IMR-90 (cell line): ENCODE measurements around the gene TMEM143. TPM values are rescaled to one million over a fixed set of nuclear protein-coding genes. Genes with fewer than 3 reads are reported as not detected.

ENCODE experiments used
- ATAC-seq: fragments of 200-7000 bp; cut with Tn5 transposase; 2 replicates; pipeline ENCODE4 v1.9.1; 2020; ENCODE audit warnings: low read depth, mild to moderate bottlenecking, moderate library complexity
- BruUV-seq: library from RNA; stranded (reverse); fragments of 400-500 nt; replicated peaks from 2 replicates; lab custom pipeline; 2021; lab: Mats Ljungman, UMichigan
- CTCF ChIA-PET: fragments of 300-600 bp; formaldehyde crosslinking; extraction: SDS; loops from one replicate; lab custom pipeline; 2021; ENCODE audit warnings: antibody characterized with exemption; lab: Yijun Ruan, JAX
- POLR2A ChIA-PET: fragments of 300-600 bp; sonication (Branson Sonifier 250); formaldehyde crosslinking; loops from one replicate; lab custom pipeline; 2022; ENCODE audit warnings: antibody characterized with exemption; ENCODE audit not compliant: unreplicated experiment; lab: Charles Lee
- DNase-seq: peaks from one replicate; pipeline ENCODE4 v3.0.0; 2013
- H2AFZ ChIP-seq: replicated peaks from 2 replicates; pipeline ENCODE3; 2013; ENCODE audit warnings: low read length, mild to moderate bottlenecking; ENCODE audit not compliant: poor library complexity
- H2AK5ac ChIP-seq: 2 replicates; pipeline ENCODE4 v1.6.1; 2013; ENCODE audit warnings: low read depth, low read length, inconsistent platforms
- H2AK9ac ChIP-seq: replicated peaks from 2 replicates; pipeline ENCODE3; 2013; ENCODE audit warnings: mild to moderate bottlenecking, low read depth, low read length, moderate library complexity; ENCODE audit not compliant: poor library complexity
- H2BK120ac ChIP-seq: 2 replicates; pipeline ENCODE4 v1.6.1; 2013; ENCODE audit warnings: low read depth, low read length, inconsistent platforms
- H2BK15ac ChIP-seq: 3 replicates; pipeline ENCODE4 v1.6.1; 2013; ENCODE audit warnings: low read depth, low read length, inconsistent platforms
- H2BK20ac ChIP-seq: 2 replicates; pipeline ENCODE4 v1.6.1; 2013; ENCODE audit warnings: low read depth, mild to moderate bottlenecking, inconsistent platforms, low read length, moderate library complexity
- H2BK5ac ChIP-seq: 2 replicates; pipeline ENCODE4 v1.6.1; 2013; ENCODE audit warnings: mild to moderate bottlenecking, low read depth, low read length, inconsistent platforms; ENCODE audit not compliant: poor library complexity, severe bottlenecking
- H3K14ac ChIP-seq: replicated peaks from 2 replicates; pipeline ENCODE4 v1.6.1; 2013; ENCODE audit warnings: low read depth, low read length, inconsistent platforms
- H3K18ac ChIP-seq: 2 replicates; pipeline ENCODE4 v1.6.1; 2013; ENCODE audit warnings: low read depth, low read length, control low read depth
- H3K23ac ChIP-seq: 2 replicates; pipeline ENCODE4 v1.6.1; 2013; ENCODE audit warnings: low read depth, low read length, inconsistent platforms
- H3K27ac ChIP-seq: 2 replicates; pipeline ENCODE4 v1.5.1; 2013; ENCODE audit warnings: mild to moderate bottlenecking, control low read depth, low read length; ENCODE audit not compliant: insufficient read depth
- H3K27me3 ChIP-seq: 2 replicates; pipeline ENCODE4 v1.6.1; 2013; ENCODE audit warnings: low read length; ENCODE audit not compliant: control insufficient read depth, insufficient read depth
- H3K36me3 ChIP-seq: 2 replicates; pipeline ENCODE4 v1.6.1; 2013; ENCODE audit warnings: low read length, mixed read lengths; ENCODE audit not compliant: control insufficient read depth, insufficient read depth
- H3K4ac ChIP-seq: 2 replicates; pipeline ENCODE4 v1.6.1; 2013; ENCODE audit warnings: low read depth, low read length, inconsistent platforms
- H3K4me1 ChIP-seq: 2 replicates; pipeline ENCODE4 v1.6.1; 2013; ENCODE audit warnings: low read length, mixed read lengths; ENCODE audit not compliant: control insufficient read depth, insufficient read depth
- H3K4me2 ChIP-seq: 2 replicates; pipeline ENCODE4 v1.6.1; 2013; ENCODE audit warnings: low read depth, mild to moderate bottlenecking, control low read depth, low read length, moderate library complexity
- H3K4me3 ChIP-seq: 2 replicates; pipeline ENCODE4 v1.5.1; 2013; ENCODE audit warnings: low read depth, mild to moderate bottlenecking, control low read depth, low read length, moderate library complexity; ENCODE audit not compliant: insufficient read depth
- H3K56ac ChIP-seq: 2 replicates; pipeline ENCODE4 v1.6.1; 2013; ENCODE audit warnings: low read length, inconsistent platforms; ENCODE audit not compliant: insufficient read depth; ENCODE audit errors: extremely low read depth
- H3K79me1 ChIP-seq, 2 experiments: 2 replicates each; pipeline ENCODE4 v1.6.1; 2013; ENCODE audit warnings: low read length in 2 of 2, inconsistent platforms in 1 of 2, low read depth in 1 of 2
- H3K9ac ChIP-seq: 2 replicates; pipeline ENCODE4 v1.6.1; 2013; ENCODE audit warnings: low read depth, low read length, control low read depth
- H3K9me1 ChIP-seq: 2 replicates; pipeline ENCODE4 v1.6.1; 2013; ENCODE audit warnings: low read length, inconsistent platforms; ENCODE audit not compliant: insufficient read depth
- H3K9me3 ChIP-seq: 2 replicates; pipeline ENCODE4 v1.6.1; 2013; ENCODE audit warnings: low read length; ENCODE audit not compliant: control insufficient read depth, insufficient read depth
- H4K20me1 ChIP-seq: 2 replicates; pipeline ENCODE4 v1.6.1; 2013; ENCODE audit warnings: low read length, inconsistent platforms; ENCODE audit not compliant: insufficient read depth
- H4K5ac ChIP-seq: 2 replicates; pipeline ENCODE4 v1.6.1; 2013; ENCODE audit warnings: mild to moderate bottlenecking, low read depth, low read length, control low read depth
- H4K8ac ChIP-seq, 2 experiments: 2 replicates each; pipeline ENCODE4 v1.6.1; 2013; ENCODE audit warnings: low read depth in 2 of 2, low read length in 2 of 2, control low read depth in 1 of 2, inconsistent platforms in 1 of 2
- H4K91ac ChIP-seq: 2 replicates; pipeline ENCODE4 v1.6.1; 2013; ENCODE audit warnings: low read depth, low read length, inconsistent platforms; ENCODE audit not compliant: insufficient read depth
- BHLHE40 ChIP-seq: fragments of 150-350 bp; IDR thresholded peaks from 2 replicates; pipeline ENCODE4 v1.6.1; 2016; ENCODE audit warnings: mild to moderate bottlenecking, low read depth, low read length
- CEBPB ChIP-seq: IDR thresholded peaks from 2 replicates; pipeline ENCODE4 v1.6.1; 2012; ENCODE audit warnings: low read depth, low read length, improper control_type of control experiment
- CHD1 ChIP-seq: IDR thresholded peaks from 2 replicates; pipeline ENCODE4 v1.6.1; 2012; ENCODE audit warnings: low read depth, low read length, improper control_type of control experiment
- ELK1 ChIP-seq: fragments of 150-350 bp; IDR thresholded peaks from 2 replicates; pipeline ENCODE4 v1.6.1; 2016; ENCODE audit warnings: low read depth, mild to moderate bottlenecking, low read length, moderate library complexity, borderline replicate concordance
- FOS ChIP-seq: fragments of 150-350 bp; IDR thresholded peaks from 2 replicates; pipeline ENCODE4 v1.6.1; 2016; ENCODE audit warnings: low read depth, low read length
- MAFK ChIP-seq: IDR thresholded peaks from 2 replicates; pipeline ENCODE4 v1.6.1; 2012; ENCODE audit warnings: low read depth, low read length, improper control_type of control experiment
- MAZ ChIP-seq: IDR thresholded peaks from 2 replicates; pipeline ENCODE4 v1.6.1; 2012; ENCODE audit warnings: low read depth, mild to moderate bottlenecking, low read length, improper control_type of control experiment, moderate library complexity, borderline replicate concordance
- MXI1 ChIP-seq: IDR thresholded peaks from 2 replicates; pipeline ENCODE4 v1.6.1; 2012; ENCODE audit warnings: low read depth, mild to moderate bottlenecking, low read length, moderate library complexity, borderline replicate concordance
- NFE2L2 ChIP-seq: fragments of 150-350 bp; IDR thresholded peaks from 2 replicates; pipeline ENCODE4 v1.6.1; 2016; ENCODE audit warnings: low read depth, mild to moderate bottlenecking, low read length
- POLR2A ChIP-seq: IDR thresholded peaks from 2 replicates; pipeline ENCODE4 v1.6.1; 2012; ENCODE audit warnings: mild to moderate bottlenecking, low read depth, low read length
- RAD21 ChIP-seq: IDR thresholded peaks from 2 replicates; pipeline ENCODE4 v1.6.1; 2012; ENCODE audit warnings: low read length, improper control_type of control experiment
- RCOR1 ChIP-seq: IDR thresholded peaks from 2 replicates; pipeline ENCODE4 v1.6.1; 2012; ENCODE audit warnings: mild to moderate bottlenecking, low read length, improper control_type of control experiment; ENCODE audit not compliant: insufficient replicate concordance
- RFX5 ChIP-seq: IDR thresholded peaks from 2 replicates; pipeline ENCODE4 v1.8.0; 2012; ENCODE audit warnings: low read depth, mild to moderate bottlenecking, low read length, moderate library complexity
- SMC3 ChIP-seq: fragments of 150-350 bp; IDR thresholded peaks from 2 replicates; pipeline ENCODE4 v1.6.1; 2016; ENCODE audit warnings: low read depth, mild to moderate bottlenecking, antibody characterized with exemption, low read length, moderate library complexity
- USF2 ChIP-seq: fragments of 150-350 bp; IDR thresholded peaks from 2 replicates; pipeline ENCODE4 v1.6.1; 2017; ENCODE audit warnings: mild to moderate bottlenecking, antibody characterized with exemption, low read length, low read depth
- WGBS, 2 experiments: methylation state at CpG; one replicate each; pipeline versions ENCODE4 v1.1.5 to v1.1.7; 2013; ENCODE audit warnings: missing lambda C conversion rate in 2 of 2; ENCODE audit not compliant: insufficient read length in 1 of 2; ENCODE audit errors: extremely low coverage in 2 of 2; 5-methylcytosine and 5-hydroxymethylcytosine counted together
- dilution Hi-C: fragments of 300-500 bp; cut with HindIII; formaldehyde crosslinking; loops from one replicate; pipeline ENCODE4 v1.14.3; 2018; ENCODE audit warnings: low sequenced_read_pairs; ENCODE audit not compliant: unreplicated experiment
- in situ Hi-C: fragments of 300-500 bp; cut with MboI; formaldehyde crosslinking; loops from 3 replicates; pipeline ENCODE4 v1.14.3; 2019; ENCODE audit warnings: low sequenced_read_pairs, inconsistent platforms, mixed read lengths
- intact Hi-C: fragments of 100-400 bp; cut with micrococcal nuclease; formaldehyde crosslinking; loops from 2 replicates; pipeline ENCODE4 v1.10.0; 2022
- polyA plus RNA-seq, 3 experiments: library from polyadenylated mRNA; depleted of rRNA; stranded (reverse); fragments of >200 nt; gene quantifications; 2 replicates each; pipeline ENCODE4 v1.2.3, GENCODE V29; 2012; ENCODE audit warnings: low replicate concordance in 1 of 3
- total RNA-seq: library from RNA; depleted of rRNA; stranded (reverse); fragments of >200 nt; gene quantifications from 2 replicates; pipeline ENCODE4 v1.2.3, GENCODE V29; 2012
- TF ChIP-seq, protein P1 (sequence below): conservative IDR thresholded peaks from 2 replicates; pipeline ENCODE4 v1.5.1; 2012; ENCODE audit warnings: mild to moderate bottlenecking, low read depth, low read length, improper control_type of control experiment

Gene TMEM143
- total and polyA plus RNA-seq, 2 of the 4 experiments (the other 2 are of a cell fraction): 1.3 to 7.6 TPM

GRCh38 chr19:48348737-48349136 is 15.0 kb downstream of the TMEM143 start:
- H4K5ac ChIP-seq: no peak overlapping the region
- H2BK15ac ChIP-seq: no peak overlapping the region
- no peaks in the 10 kb centered on the region for H4K20me1 ChIP-seq
- dilution Hi-C loops (no loop called here), intact Hi-C loops (no loop called here), in situ Hi-C loops (no loop called here)
- H3K9me3 ChIP-seq: no peaks in the 10 kb centered on the region
- no peak overlapping the region for H4K8ac ChIP-seq
- no peak overlapping the region for H3K4ac ChIP-seq
- no peak overlapping the region for H3K23ac ChIP-seq
- no peak overlapping the region for H3K4me3 ChIP-seq
- no TSS peak for BruUV-seq
- no peak overlapping the region for H2BK120ac ChIP-seq
- CTCF ChIA-PET: interaction anchor here (1.5 kb wide), 1 partner anchor 14 kb away, joined by 4 read pairs; no protein-coding TSS in a partner anchor
- H4K91ac ChIP-seq: no peak overlapping the region
- H3K4me1 ChIP-seq: no peaks in the 10 kb centered on the region
- no peak for DNase-seq
- H3K14ac ChIP-seq: no peak overlapping the region
- no peak overlapping the region for H2BK20ac ChIP-seq
- TF ChIP-seq RAD21 (no peak), NFE2L2 (no peak), BHLHE40 (no peak), POLR2A (no peak), RFX5 (no peak), MXI1 (no peak), CHD1 (no peak), USF2 (no peak), CEBPB (no peak), ELK1 (no peak), MAZ (no peak), FOS (no peak), RCOR1 (no peak), SMC3 (no peak), MAFK (no peak)
- TF ChIP-seq, protein P1, sequence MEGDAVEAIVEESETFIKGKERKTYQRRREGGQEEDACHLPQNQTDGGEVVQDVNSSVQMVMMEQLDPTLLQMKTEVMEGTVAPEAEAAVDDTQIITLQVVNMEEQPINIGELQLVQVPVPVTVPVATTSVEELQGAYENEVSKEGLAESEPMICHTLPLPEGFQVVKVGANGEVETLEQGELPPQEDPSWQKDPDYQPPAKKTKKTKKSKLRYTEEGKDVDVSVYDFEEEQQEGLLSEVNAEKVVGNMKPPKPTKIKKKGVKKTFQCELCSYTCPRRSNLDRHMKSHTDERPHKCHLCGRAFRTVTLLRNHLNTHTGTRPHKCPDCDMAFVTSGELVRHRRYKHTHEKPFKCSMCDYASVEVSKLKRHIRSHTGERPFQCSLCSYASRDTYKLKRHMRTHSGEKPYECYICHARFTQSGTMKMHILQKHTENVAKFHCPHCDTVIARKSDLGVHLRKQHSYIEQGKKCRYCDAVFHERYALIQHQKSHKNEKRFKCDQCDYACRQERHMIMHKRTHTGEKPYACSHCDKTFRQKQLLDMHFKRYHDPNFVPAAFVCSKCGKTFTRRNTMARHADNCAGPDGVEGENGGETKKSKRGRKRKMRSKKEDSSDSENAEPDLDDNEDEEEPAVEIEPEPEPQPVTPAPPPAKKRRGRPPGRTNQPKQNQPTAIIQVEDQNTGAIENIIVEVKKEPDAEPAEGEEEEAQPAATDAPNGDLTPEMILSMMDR: no peak
- no peaks in the 10 kb centered on the region for H3K79me1 ChIP-seq
- no peak overlapping the region for H2AK5ac ChIP-seq
- H3K27ac ChIP-seq: no peak overlapping the region
- no peak overlapping the region for H2AK9ac ChIP-seq
- H3K9ac ChIP-seq: no peak overlapping the region
- H3K18ac ChIP-seq: no peak overlapping the region
- no peak overlapping the region for H2BK5ac ChIP-seq
- no CpG with 5 or more reads among the region's 7 CpGs for WGBS, 2 experiments
- no peaks in the 10 kb centered on the region for H3K27me3 ChIP-seq
- POLR2A ChIA-PET: no interaction called here
- H3K9me1 ChIP-seq: no peaks in the 10 kb centered on the region; the same call in 1 of the 2 replicates
- H2AFZ ChIP-seq: no peak overlapping the region
- no peak overlapping the region for H3K4me2 ChIP-seq
- no peak for ATAC-seq
- H3K36me3 ChIP-seq: no peaks in the 10 kb centered on the region
- H3K56ac ChIP-seq: no peak overlapping the region
